ENCODE data around the gene ZMPSTE24.

Gene ZMPSTE24

GRCh38 chr1:40309374-40310128, 51.5 kb downstream of the ZMPSTE24 start:
- H4K8ac ChIP-seq (ENCODE audit: low read depth, low read length) = no peak overlapping the region
- peak overlapping the region; percentile 73 for H4K91ac ChIP-seq (ENCODE audit: low read depth, low read length, poor library complexity)
- H2BK120ac ChIP-seq (ENCODE audit: low read depth, low read length) = peak overlapping the region; percentile 36
- H3K9me3 ChIP-seq (replicated peaks in 1 of 2; ENCODE audit: control insufficient read depth in 2 of 2, insufficient read depth in 1 of 2, low read depth in 1 of 2, low read length in 2 of 2) = no peaks in the 10 kb centered on the region
- H2BK12ac ChIP-seq (ENCODE audit: low read length) = peak overlapping the region; percentile 85
- H3K4ac ChIP-seq (ENCODE audit: low read length) = no peak overlapping the region
- H3K9ac ChIP-seq (ENCODE audit: low read depth, low read length, poor library complexity) = no peak overlapping the region
- no peaks in the 10 kb centered on the region for H3K36me3 ChIP-seq (replicated peaks in 1 of 2; ENCODE audit: control insufficient read depth in 2 of 2, insufficient read depth in 2 of 2, low read length in 2 of 2)
- H3K27ac ChIP-seq (replicated peaks; ENCODE audit: low read length) = peak overlapping the region; percentile 51
- WGBS, 2 donors (ENCODE audit: extremely low coverage in 2 of 2, insufficient read length in 2 of 2, insufficient replicate concordance in 1 of 2) = 100% methylated on average over 1 of the region's 8 CpGs; no CpG with 5 or more reads in 1 of the 2 donors
- H3K23ac ChIP-seq (ENCODE audit: low read depth, low read length, poor library complexity) = peak overlapping the region; percentile 7
- no peaks in the 10 kb centered on the region for H3K27me3 ChIP-seq (ENCODE audit: control insufficient read depth in 3 of 3, insufficient read depth in 3 of 3, low read depth in 1 of 3, low read length in 3 of 3)
- no peak overlapping the region for H3K4me3 ChIP-seq (ENCODE audit: low read length in 2 of 2)
- H3K4me1 ChIP-seq (ENCODE audit: control insufficient read depth in 2 of 2, insufficient read depth in 1 of 2, low read depth in 1 of 2, low read length in 2 of 2) = peaks cover 8 to 18% of the 10 kb centered on the region in 2 donors
- H3K4me2 ChIP-seq (ENCODE audit: insufficient read depth, low read length, poor library complexity, severe bottlenecking) = no peak overlapping the region
- H3K14ac ChIP-seq (ENCODE audit: low read length) = no peak overlapping the region
- H3K79me1 ChIP-seq (ENCODE audit: low read depth, low read length) = no peaks in the 10 kb centered on the region
- peak overlapping the region; percentile 83 for H2AK5ac ChIP-seq (ENCODE audit: low read depth, low read length)
- DNase-seq (ENCODE audit: low spot score) = peak; percentile 79
- peak overlapping the region; percentile 71 for H3K18ac ChIP-seq (ENCODE audit: low read length)
- peak overlapping the region; percentile 62 for H2BK5ac ChIP-seq (ENCODE audit: low read length)
- peak overlapping the region; percentile 63 for H2BK15ac ChIP-seq (ENCODE audit: low read length)
- no peak overlapping the region for H2AFZ ChIP-seq (ENCODE audit: low read length)

DNA sequence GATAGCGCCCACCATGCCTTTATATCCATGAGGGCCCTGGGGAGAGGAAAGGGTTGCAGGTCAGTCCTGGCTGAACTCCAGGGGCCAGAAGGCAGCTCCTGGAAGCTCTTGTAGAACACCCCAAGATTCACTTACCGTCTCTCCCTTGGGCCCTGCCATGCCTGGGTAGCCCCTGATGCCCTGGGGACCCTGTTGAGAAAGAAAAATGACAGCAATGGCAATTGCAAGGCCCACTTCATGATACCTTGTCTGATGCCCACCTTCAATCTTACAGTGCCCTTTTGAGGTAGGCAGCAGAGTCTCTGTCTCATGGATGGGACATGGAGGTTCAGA, 52.1 kb downstream of the ZMPSTE24 start:
- Histone ChIP-seq H3K4ac (ENCODE audit: low read length) (no peak overlapping the region), H3K79me1 (ENCODE audit: low read depth, low read length) (no peaks in the 10 kb centered on the region), H4K91ac (ENCODE audit: low read depth, low read length, poor library complexity) (no peak overlapping the region), H3K9ac (ENCODE audit: low read depth, low read length, poor library complexity) (no peak overlapping the region), H3K4me1 (ENCODE audit: control insufficient read depth in 2 of 2, insufficient read depth in 1 of 2, low read depth in 1 of 2, low read length in 2 of 2) (peaks cover 12 to 24% of the 10 kb centered on the region in 2 donors), H3K4me2 (ENCODE audit: insufficient read depth, low read length, poor library complexity, severe bottlenecking) (no peak overlapping the region), H2BK120ac (ENCODE audit: low read depth, low read length) (peak overlapping the region; percentile 36), H3K27me3 (ENCODE audit: control insufficient read depth in 3 of 3, insufficient read depth in 3 of 3, low read depth in 1 of 3, low read length in 3 of 3) (no peaks in the 10 kb centered on the region), H2BK12ac (ENCODE audit: low read length) (peak overlapping the region; percentile 85), H3K23ac (ENCODE audit: low read depth, low read length, poor library complexity) (peak overlapping the region; percentile 7), H3K18ac (ENCODE audit: low read length) (peak overlapping the region; percentile 71), H2AFZ (ENCODE audit: low read length) (no peak overlapping the region), H2BK15ac (ENCODE audit: low read length) (peak overlapping the region; percentile 63), H4K8ac (ENCODE audit: low read depth, low read length) (no peak overlapping the region), H2AK5ac (ENCODE audit: low read depth, low read length) (peak overlapping the region; percentile 83), H3K14ac (ENCODE audit: low read length) (no peak overlapping the region), H2BK5ac (ENCODE audit: low read length) (peak overlapping the region; percentile 62), H3K9me3 (replicated peaks in 1 of 2; ENCODE audit: control insufficient read depth in 2 of 2, insufficient read depth in 1 of 2, low read depth in 1 of 2, low read length in 2 of 2) (no peaks in the 10 kb centered on the region), H3K36me3 (replicated peaks in 1 of 2; ENCODE audit: control insufficient read depth in 2 of 2, insufficient read depth in 2 of 2, low read length in 2 of 2) (no peaks in the 10 kb centered on the region), H3K4me3 (ENCODE audit: low read length in 2 of 2) (no peak overlapping the region), H3K27ac (replicated peaks; ENCODE audit: low read length) (no peak overlapping the region)
- no peak for DNase-seq (ENCODE audit: low spot score)
- no CpG with 5 or more reads among the region's 2 CpGs for WGBS, 2 donors (ENCODE audit: extremely low coverage in 2 of 2, insufficient read length in 2 of 2, insufficient replicate concordance in 1 of 2)

DNA sequence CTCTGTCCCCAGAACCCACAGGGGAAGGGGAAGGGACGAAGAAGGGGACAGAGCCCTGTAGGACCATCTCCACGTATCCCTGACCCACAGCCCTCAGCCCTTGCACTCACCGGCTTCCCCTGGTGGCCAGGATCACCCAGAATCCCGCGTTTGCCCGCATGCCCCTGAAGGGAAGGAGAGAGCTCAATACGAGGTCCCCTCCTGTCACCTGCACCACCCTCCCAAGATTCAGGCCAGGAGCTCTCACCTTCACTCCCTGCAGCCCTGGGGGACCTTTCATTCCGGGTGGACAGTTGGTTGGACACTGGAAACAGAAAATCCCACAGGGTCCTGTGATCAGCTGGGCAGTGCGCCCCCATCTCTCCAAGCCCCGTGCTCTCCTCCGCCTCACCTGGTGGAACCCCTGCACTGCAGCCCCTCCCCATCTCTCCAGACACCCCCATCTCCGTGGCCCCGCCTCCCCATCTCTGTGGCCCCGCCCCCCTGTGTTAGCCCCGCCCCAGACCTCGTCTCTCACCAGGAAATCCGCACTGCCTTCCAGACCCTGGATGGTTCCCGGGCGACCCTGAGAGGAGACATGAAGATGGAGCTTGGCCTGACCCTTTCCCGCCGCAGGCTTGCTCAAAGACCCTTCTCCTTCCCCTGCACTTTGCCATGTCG, 53.1 kb downstream of the ZMPSTE24 start:
- H3K4me1 ChIP-seq (ENCODE audit: control insufficient read depth in 2 of 2, insufficient read depth in 1 of 2, low read depth in 1 of 2, low read length in 2 of 2) = peaks cover 12 to 26% of the 10 kb centered on the region in 2 donors
- no CpG with 5 or more reads among the region's 22 CpGs for WGBS, 2 donors (ENCODE audit: extremely low coverage in 2 of 2, insufficient read length in 2 of 2, insufficient replicate concordance in 1 of 2)
- H3K27ac ChIP-seq (replicated peaks; ENCODE audit: low read length) = no peak overlapping the region
- H4K8ac ChIP-seq (ENCODE audit: low read depth, low read length) = no peak overlapping the region
- H3K27me3 ChIP-seq (ENCODE audit: control insufficient read depth in 3 of 3, insufficient read depth in 3 of 3, low read depth in 1 of 3, low read length in 3 of 3) = peaks cover 3 to 7% (median 6%) of the 10 kb centered on the region in 3 experiments
- H3K23ac ChIP-seq (ENCODE audit: low read depth, low read length, poor library complexity) = no peak overlapping the region
- no peak overlapping the region for H2BK12ac ChIP-seq (ENCODE audit: low read length)
- no peak overlapping the region for H3K4me3 ChIP-seq (ENCODE audit: low read length in 2 of 2)
- no peaks in the 10 kb centered on the region for H3K36me3 ChIP-seq (replicated peaks in 1 of 2; ENCODE audit: control insufficient read depth in 2 of 2, insufficient read depth in 2 of 2, low read length in 2 of 2)
- no peak overlapping the region for H3K14ac ChIP-seq (ENCODE audit: low read length)
- H3K9ac ChIP-seq (ENCODE audit: low read depth, low read length, poor library complexity) = no peak overlapping the region
- no peak overlapping the region for H3K18ac ChIP-seq (ENCODE audit: low read length)
- H2BK15ac ChIP-seq (ENCODE audit: low read length) = no peak overlapping the region
- no peak overlapping the region for H2AFZ ChIP-seq (ENCODE audit: low read length)
- no peak overlapping the region for H2BK120ac ChIP-seq (ENCODE audit: low read depth, low read length)
- H2BK5ac ChIP-seq (ENCODE audit: low read length) = no peak overlapping the region
- no peaks in the 10 kb centered on the region for H3K79me1 ChIP-seq (ENCODE audit: low read depth, low read length)
- DNase-seq (ENCODE audit: low spot score) = no peak
- no peak overlapping the region for H4K91ac ChIP-seq (ENCODE audit: low read depth, low read length, poor library complexity)
- no peak overlapping the region for H3K4me2 ChIP-seq (ENCODE audit: insufficient read depth, low read length, poor library complexity, severe bottlenecking)
- H3K9me3 ChIP-seq (replicated peaks in 1 of 2; ENCODE audit: control insufficient read depth in 2 of 2, insufficient read depth in 1 of 2, low read depth in 1 of 2, low read length in 2 of 2) = no peaks in the 10 kb centered on the region
- peak overlapping the region; percentile 83 for H2AK5ac ChIP-seq (ENCODE audit: low read depth, low read length)
- no peak overlapping the region for H3K4ac ChIP-seq (ENCODE audit: low read length)

DNA sequence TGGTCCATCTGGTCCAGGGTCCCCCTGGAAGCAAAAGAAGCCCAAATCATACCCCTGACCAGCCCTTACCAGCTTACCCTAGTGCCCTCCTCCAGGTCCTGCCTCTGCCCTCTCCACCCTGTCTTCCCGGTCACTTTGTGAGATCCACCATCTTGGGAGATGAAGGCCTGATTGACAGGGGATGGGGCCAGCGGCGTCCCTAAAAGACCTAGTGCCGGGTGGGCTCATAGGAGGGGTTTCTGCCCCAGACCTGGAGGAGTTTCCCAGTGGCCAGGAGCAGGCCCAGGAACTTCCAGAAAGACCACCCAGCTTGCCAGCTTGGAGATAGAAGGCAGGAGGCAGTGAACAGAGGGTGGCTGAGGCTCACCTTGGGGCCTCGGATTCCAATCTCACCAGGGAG, 53.7 kb downstream of the ZMPSTE24 start:
- no peak overlapping the region for H2AFZ ChIP-seq (ENCODE audit: low read length)
- no CpG with 5 or more reads among the region's 5 CpGs for WGBS, 2 donors (ENCODE audit: extremely low coverage in 2 of 2, insufficient read length in 2 of 2, insufficient replicate concordance in 1 of 2)
- H3K9ac ChIP-seq (ENCODE audit: low read depth, low read length, poor library complexity) = no peak overlapping the region
- no peak overlapping the region for H3K14ac ChIP-seq (ENCODE audit: low read length)
- H3K27me3 ChIP-seq (ENCODE audit: control insufficient read depth in 3 of 3, insufficient read depth in 3 of 3, low read depth in 1 of 3, low read length in 3 of 3) = peaks cover 9 to 13% (median 12%) of the 10 kb centered on the region in 3 experiments
- no peak overlapping the region for H3K4me3 ChIP-seq (ENCODE audit: low read length in 2 of 2)
- H2AK5ac ChIP-seq (ENCODE audit: low read depth, low read length) = peak overlapping the region; percentile 81
- H4K8ac ChIP-seq (ENCODE audit: low read depth, low read length) = no peak overlapping the region
- no peak overlapping the region for H2BK120ac ChIP-seq (ENCODE audit: low read depth, low read length)
- H4K91ac ChIP-seq (ENCODE audit: low read depth, low read length, poor library complexity) = no peak overlapping the region
- no peak overlapping the region for H3K4me2 ChIP-seq (ENCODE audit: insufficient read depth, low read length, poor library complexity, severe bottlenecking)
- DNase-seq (ENCODE audit: low spot score) = no peak
- no peaks in the 10 kb centered on the region for H3K36me3 ChIP-seq (replicated peaks in 1 of 2; ENCODE audit: control insufficient read depth in 2 of 2, insufficient read depth in 2 of 2, low read length in 2 of 2)
- H2BK5ac ChIP-seq (ENCODE audit: low read length) = no peak overlapping the region
- peak overlapping the region; percentile 63 for H2BK12ac ChIP-seq (ENCODE audit: low read length)
- peak overlapping the region; percentile 75 for H2BK15ac ChIP-seq (ENCODE audit: low read length)
- H3K79me1 ChIP-seq (ENCODE audit: low read depth, low read length) = peaks cover under 1% of the 10 kb centered on the region
- H3K4ac ChIP-seq (ENCODE audit: low read length) = no peak overlapping the region
- H3K27ac ChIP-seq (replicated peaks; ENCODE audit: low read length) = no peak overlapping the region
- H3K23ac ChIP-seq (ENCODE audit: low read depth, low read length, poor library complexity) = no peak overlapping the region
- peaks cover 12 to 26% of the 10 kb centered on the region in 2 donors for H3K4me1 ChIP-seq (ENCODE audit: control insufficient read depth in 2 of 2, insufficient read depth in 1 of 2, low read depth in 1 of 2, low read length in 2 of 2)
- H3K18ac ChIP-seq (ENCODE audit: low read length) = no peak overlapping the region
- no peaks in the 10 kb centered on the region for H3K9me3 ChIP-seq (replicated peaks in 1 of 2; ENCODE audit: control insufficient read depth in 2 of 2, insufficient read depth in 1 of 2, low read depth in 1 of 2, low read length in 2 of 2)

Measured in neuronal stem cell (in vitro differentiated cells).